Hematopoietic multipotent progenitor cell treated with erythropoietin and hydrocortisone succinate and interleukin-3 and kit ligand, for 17 days (in vitro differentiated cells): ENCODE data around the gene LYRM9.
"Not testable (repeated sequence)": the region's sequence is repeated elsewhere in the genome, so short reads cannot be mapped to it uniquely, and the experiment has no call there.

Source experiments
- DNase-seq: peaks from one replicate; pipeline ENCODE4 v3.0.0-alpha.2; 2015; ENCODE audit warnings: low spot score

Gene LYRM9

DNA sequence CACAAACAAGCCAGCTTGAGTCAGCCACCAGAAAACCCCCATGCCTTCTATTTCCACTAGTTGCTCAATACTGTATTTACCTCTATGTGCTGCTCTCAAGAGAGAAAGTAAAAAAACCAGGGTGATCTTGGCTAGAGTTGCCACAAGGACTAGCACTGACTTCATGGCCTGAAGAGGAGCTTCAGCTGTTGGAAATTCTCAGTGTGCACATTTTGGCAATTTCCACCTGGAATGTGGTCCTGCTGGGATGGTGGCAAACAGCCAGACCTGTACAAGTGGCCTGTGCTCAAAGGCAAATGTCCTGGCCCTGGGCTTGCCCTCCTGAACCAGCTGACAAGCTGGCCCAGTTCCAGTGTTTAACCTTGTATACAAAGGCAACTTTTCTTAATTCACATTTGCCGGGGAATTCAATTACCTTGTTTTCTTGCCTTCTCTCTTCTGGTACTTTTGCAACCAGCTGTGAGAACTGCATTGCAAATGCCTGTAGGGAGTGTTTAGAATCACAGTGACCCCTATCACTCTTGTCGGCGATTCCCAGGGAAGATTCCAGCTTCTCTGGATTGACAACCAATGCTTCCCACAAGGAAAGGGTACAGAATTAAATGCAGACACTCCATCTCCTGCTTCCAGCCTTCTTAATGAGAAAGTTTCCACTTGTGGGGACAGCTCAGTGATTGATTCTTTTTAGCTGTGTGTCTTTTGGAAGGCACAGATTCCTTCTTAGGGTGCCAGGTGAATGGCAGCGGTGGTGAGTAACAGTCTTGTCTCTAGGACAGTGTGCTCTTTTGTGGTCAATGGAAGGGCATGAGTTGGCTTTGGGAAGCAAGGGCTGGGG lies 53.4 kb downstream of the LYRM9 start:
- DNase-seq = not testable (repeated sequence)

GRCh38 chr17:27838607-27839006 lies 54.6 kb downstream of the LYRM9 start:
- not testable (repeated sequence) for DNase-seq

DNA sequence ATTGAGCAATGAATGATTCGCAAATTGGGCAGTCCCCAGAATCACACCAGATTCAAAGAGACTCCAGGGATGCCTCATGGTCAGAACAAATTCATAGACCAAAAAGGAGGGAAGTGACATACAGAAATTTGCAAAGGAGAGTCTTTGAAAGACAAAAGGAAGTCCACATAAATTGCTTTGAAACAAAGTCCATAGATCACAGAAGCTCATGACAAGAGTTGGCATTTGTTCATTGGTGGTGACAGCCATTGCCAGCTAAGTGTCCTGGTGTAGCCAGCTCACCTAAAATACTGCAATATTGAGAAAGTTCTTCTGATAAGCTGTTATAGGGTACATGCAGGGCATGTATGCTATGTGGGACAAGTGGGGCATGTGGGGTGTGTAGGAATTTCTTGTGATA lies 55.4 kb downstream of the LYRM9 start:
- DNase-seq = not testable (repeated sequence)

GRCh38 chr17:27836651-27837050 lies 56.5 kb downstream of the LYRM9 start:
- DNase-seq = no peak

- DNase-seq = no peak
These were observed 58.6 kb downstream of the LYRM9 start for GRCh38 chr17:27834571-27834970.

DNA sequence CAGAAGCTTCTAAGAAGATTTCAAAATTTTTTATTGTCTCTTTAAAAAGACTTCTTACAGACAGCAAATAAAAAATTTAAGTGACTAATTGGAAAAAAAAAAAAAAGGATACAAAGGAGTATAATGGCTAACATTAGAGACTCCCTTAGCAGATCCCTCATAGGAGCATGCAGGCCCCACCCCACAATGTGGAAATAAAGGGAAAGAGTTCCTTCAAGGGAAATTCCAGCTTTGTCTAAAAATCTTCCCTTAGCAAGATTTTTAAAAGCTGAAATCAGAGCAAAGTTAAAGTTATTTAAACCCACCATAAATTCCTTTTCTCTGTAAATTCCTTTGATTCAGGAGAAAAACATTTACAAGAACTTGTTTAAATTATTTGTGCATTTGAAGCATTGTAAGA lies 60.3 kb downstream of the LYRM9 start:
- DNase-seq = no peak

DNA sequence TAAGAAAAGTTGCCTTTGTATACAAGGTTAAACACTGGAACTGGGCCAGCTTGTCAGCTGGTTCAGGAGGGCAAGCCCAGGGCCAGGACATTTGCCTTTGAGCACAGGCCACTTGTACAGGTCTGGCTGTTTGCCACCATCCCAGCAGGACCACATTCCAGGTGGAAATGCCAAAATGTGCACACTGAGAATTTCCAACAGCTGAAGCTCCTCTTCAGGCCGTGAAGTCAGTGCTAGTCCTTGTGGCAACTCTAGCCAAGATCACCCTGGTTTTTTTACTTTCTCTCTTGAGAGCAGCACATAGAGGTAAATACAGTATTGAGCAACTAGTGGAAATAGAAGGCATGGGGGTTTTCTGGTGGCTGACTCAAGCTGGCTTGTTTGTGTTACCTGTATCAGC lies 63.3 kb downstream of the LYRM9 start:
- not testable (repeated sequence) for DNase-seq

DNA sequence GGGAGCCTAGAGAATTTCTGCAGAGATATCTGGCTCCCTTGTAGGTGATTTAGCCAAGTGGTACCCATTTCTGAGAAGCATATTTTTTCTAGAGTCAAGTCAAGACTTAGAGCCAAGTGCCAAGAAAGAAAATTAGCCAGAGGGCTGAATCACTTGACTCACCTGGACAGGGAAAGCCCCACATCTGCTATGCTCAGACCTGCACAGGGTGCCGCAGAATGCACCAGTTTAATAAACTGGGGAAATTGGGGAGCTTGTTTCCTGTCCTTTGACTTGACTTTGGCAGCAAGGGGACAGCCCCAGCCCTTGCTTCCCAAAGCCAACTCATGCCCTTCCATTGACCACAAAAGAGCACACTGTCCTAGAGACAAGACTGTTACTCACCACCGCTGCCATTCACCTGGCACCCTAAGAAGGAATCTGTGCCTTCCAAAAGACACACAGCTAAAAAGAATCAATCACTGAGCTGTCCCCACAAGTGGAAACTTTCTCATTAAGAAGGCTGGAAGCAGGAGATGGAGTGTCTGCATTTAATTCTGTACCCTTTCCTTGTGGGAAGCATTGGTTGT lies 63.9 kb downstream of the LYRM9 start:
- DNase-seq = not testable (repeated sequence)
